Epithelial cell of esophagus (primary cell): Measurements from ENCODE around the gene CERS6.
"Not testable (repeated sequence)": the region's sequence is repeated elsewhere in the genome, so short reads cannot be mapped to it uniquely, and the experiment has no call there.

Experiments used
- DNase-seq: peaks from one replicate; pipeline ENCODE4 v3.0.0; 2010; ENCODE audit warnings: low read depth
- H3K4me3 ChIP-seq: 2 replicates; pipeline ENCODE4 v1.5.1; 2011; ENCODE audit warnings: mild to moderate bottlenecking, low read length, control low read depth
- TF ChIP-seq, protein P1 (sequence below): IDR thresholded peaks from 2 replicates; pipeline ENCODE4 v1.5.1; 2011; ENCODE audit warnings: low read depth, mild to moderate bottlenecking, low read length, control low read depth, inconsistent platforms; ENCODE audit not compliant: insufficient read depth; ENCODE audit errors: missing control alignments

The CERS6 gene

GRCh38 chr2:168790226-168790902 lies 334.3 kb downstream of the CERS6 start:
- no peak for DNase-seq
- TF ChIP-seq, protein P1, sequence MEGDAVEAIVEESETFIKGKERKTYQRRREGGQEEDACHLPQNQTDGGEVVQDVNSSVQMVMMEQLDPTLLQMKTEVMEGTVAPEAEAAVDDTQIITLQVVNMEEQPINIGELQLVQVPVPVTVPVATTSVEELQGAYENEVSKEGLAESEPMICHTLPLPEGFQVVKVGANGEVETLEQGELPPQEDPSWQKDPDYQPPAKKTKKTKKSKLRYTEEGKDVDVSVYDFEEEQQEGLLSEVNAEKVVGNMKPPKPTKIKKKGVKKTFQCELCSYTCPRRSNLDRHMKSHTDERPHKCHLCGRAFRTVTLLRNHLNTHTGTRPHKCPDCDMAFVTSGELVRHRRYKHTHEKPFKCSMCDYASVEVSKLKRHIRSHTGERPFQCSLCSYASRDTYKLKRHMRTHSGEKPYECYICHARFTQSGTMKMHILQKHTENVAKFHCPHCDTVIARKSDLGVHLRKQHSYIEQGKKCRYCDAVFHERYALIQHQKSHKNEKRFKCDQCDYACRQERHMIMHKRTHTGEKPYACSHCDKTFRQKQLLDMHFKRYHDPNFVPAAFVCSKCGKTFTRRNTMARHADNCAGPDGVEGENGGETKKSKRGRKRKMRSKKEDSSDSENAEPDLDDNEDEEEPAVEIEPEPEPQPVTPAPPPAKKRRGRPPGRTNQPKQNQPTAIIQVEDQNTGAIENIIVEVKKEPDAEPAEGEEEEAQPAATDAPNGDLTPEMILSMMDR, result no peak
- no peak overlapping the region for H3K4me3 ChIP-seq

GRCh38 chr2:168791140-168791539 lies 335.1 kb downstream of the CERS6 start:
- H3K4me3 ChIP-seq, DNase-seq: not testable (repeated sequence)

DNA sequence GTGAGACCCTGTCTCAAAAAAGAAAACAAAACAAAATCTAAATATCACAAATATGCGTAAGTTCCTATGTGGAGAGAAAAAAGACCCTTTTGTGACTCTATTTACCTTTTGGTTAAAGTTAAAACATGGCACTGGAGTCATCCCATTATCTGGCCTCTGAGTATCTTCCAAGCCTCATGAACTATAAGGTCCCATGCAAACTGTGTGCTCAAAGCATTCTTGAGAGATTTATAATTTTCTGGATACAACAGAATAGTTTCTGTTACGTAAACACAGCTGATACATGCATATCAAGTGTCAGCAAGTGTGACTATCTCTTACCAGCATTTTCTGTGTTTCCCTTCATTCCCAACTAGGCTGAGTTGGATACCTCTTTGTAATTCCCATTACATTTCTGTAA lies 337.5 kb downstream of the CERS6 start:
- no peak overlapping the region for H3K4me3 ChIP-seq
- TF ChIP-seq, protein P1, result no peak
- no peak for DNase-seq

DNA sequence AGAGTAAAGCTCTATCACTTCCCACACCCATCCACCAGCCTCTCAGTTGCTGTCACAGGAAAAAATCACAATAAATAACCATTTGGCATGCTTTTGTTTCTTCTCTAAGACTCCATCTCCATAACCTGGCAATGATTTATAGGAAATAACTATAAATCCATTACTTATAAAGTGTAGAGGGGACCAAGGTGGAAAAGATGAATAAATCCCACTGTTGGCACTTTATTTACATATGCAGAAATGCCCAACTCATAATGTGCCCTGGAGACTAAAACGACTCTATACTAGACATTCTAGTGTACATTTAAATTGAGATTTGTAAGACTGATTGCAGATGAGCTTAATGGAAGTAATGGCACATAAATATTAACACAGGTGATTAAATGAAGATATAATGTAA lies 338.9 kb downstream of the CERS6 start:
- TF ChIP-seq, protein P1, result no peak
- no peak for DNase-seq
- H3K4me3 ChIP-seq, result no peak overlapping the region

DNA sequence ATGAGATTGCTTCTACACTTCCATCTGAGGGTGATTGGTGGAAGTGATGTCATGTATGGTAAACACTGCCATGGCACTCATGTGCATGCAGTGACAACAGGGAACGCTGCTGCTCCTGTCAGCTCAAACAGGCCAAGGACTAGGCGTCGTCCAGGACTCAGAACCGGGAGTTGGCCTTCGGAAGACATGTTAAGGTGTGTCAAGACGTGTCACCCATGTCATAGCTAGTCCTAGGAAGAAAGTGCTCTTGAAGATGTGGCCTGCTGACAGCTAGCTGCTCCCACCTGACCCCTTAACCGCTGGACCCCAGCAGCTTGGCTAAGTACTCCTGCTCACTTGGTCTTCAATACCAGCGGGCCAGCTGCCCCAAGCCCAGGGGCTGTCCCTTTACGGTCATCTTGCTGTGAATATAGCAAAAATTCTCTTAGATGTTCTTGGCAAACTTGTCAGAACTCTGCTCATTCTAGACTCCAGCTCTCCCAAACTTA lies 340.1 kb downstream of the CERS6 start:
- DNase-seq, result no peak
- TF ChIP-seq, protein P1, result no peak
- H3K4me3 ChIP-seq, result no peak overlapping the region

DNA sequence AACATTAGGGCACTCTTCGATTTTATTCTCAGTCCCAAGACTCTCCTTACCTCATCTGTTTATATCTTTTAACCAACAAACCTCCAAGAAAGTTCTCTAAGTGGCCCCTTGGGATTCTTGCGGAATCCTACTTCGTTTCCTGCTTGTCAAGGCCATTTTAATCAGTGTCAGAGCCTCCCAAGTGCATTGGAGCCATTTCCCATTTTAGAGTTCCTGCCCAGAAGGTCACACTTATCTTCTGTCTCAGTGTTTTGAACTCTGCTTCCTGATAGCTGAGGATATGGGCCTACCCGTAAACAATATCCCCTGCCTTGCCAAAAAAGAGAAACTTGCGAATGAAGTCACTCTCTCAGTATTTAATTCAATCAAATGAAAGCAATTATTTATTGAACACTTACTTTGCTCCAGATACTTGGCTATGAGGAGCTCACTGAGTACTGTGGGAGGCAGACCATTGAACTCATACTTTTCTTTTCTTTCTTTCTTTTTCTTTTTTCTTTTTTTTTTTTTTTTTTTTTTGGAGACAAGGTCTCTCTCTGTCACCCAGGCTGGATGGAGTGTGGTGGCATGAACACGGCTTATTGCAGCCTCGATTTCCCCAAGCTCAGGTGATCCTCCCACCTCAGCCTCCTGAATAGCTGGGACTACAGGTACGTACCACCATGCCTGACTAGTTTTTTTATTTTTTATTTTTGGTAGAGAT lies 340.7 kb downstream of the CERS6 start:
- TF ChIP-seq, protein P1, result no peak
- DNase-seq, result no peak
- H3K4me3 ChIP-seq, result no peak overlapping the region

- no peak for DNase-seq
- TF ChIP-seq, protein P1, result no peak
- H3K4me3 ChIP-seq, result no peak overlapping the region
Measured at GRCh38 chr2:168797286-168797655, 341.2 kb downstream of the CERS6 start.
